GM23338 (cell line): ENCODE results near the gene VRK3. TPM values are rescaled to one million over a fixed set of nuclear protein-coding genes. Genes with fewer than 3 reads are reported as not detected.

ENCODE experiments used
- ATAC-seq: fragments of 200-7000 bp; cut with Tn5 transposase; 3 replicates; pipeline ENCODE4 v1.9.1; 2020
- DNase-seq: peaks from one replicate; pipeline ENCODE4 v3.0.0-alpha.2; 2015; ENCODE audit warnings: low spot score
- H2AFZ ChIP-seq: fragments of 200-600 bp; sonication (generic); 2 replicates; pipeline ENCODE4 v1.8.0; 2016; ENCODE audit warnings: antibody characterized with exemption, mild to moderate bottlenecking, moderate library complexity
- H3F3A ChIP-seq: fragments of 200-600 bp; sonication (generic); replicated peaks from 2 replicates; pipeline ENCODE4 v1.8.0; 2017; ENCODE audit warnings: antibody characterized with exemption, mixed run types, low read depth
- H3K27ac ChIP-seq: fragments of 200-600 bp; sonication (generic); 2 replicates; pipeline ENCODE4 v1.6.1; 2016; ENCODE audit warnings: low read depth
- H3K27me3 ChIP-seq: fragments of 200-600 bp; sonication (generic); 2 replicates; pipeline ENCODE4 v1.8.0; 2016; ENCODE audit warnings: mild to moderate bottlenecking, mixed run types, moderate library complexity; ENCODE audit not compliant: insufficient read depth
- H3K36me3 ChIP-seq: fragments of 200-600 bp; sonication (generic); 2 replicates; pipeline ENCODE4 v1.8.0; 2016; ENCODE audit warnings: mild to moderate bottlenecking; ENCODE audit not compliant: insufficient read depth
- H3K4me1 ChIP-seq: fragments of 200-600 bp; sonication (generic); 2 replicates; pipeline ENCODE4 v1.8.0; 2016; ENCODE audit warnings: mild to moderate bottlenecking, moderate library complexity; ENCODE audit not compliant: insufficient read depth
- H3K4me2 ChIP-seq: fragments of 200-600 bp; sonication (generic); 2 replicates; pipeline ENCODE4 v1.7.1; 2017; ENCODE audit warnings: mixed run types
- H3K4me3 ChIP-seq: fragments of 200-600 bp; sonication (generic); 2 replicates; pipeline ENCODE4 v1.6.1; 2016; ENCODE audit warnings: mixed run types
- H3K79me2 ChIP-seq: fragments of 200-600 bp; sonication (generic); replicated peaks from 2 replicates; pipeline ENCODE4 v1.8.0; 2017; ENCODE audit warnings: mild to moderate bottlenecking; ENCODE audit not compliant: insufficient read depth
- H3K9me2 ChIP-seq: fragments of 200-600 bp; sonication (generic); 2 replicates; pipeline ENCODE4 v1.8.0; 2017; ENCODE audit not compliant: insufficient read depth
- H4K20me1 ChIP-seq: fragments of 200-600 bp; sonication (generic); replicated peaks from 2 replicates; pipeline ENCODE4 v1.8.0; 2017; ENCODE audit warnings: mild to moderate bottlenecking; ENCODE audit not compliant: insufficient read depth
- H3K27ac Mint-ChIP-seq: 2 replicates; pipeline ENCODE4 v1.8.0; 2020; ENCODE audit warnings: inconsistent platforms, mild to moderate bottlenecking, moderate library complexity, mixed read lengths
- H3K27me3 Mint-ChIP-seq: 3 replicates; pipeline ENCODE4 v1.8.0; 2022; ENCODE audit warnings: low read depth, mild to moderate bottlenecking, moderate library complexity, mixed read lengths, inconsistent platforms; ENCODE audit not compliant: insufficient read depth, poor library complexity
- H3K36me3 Mint-ChIP-seq: 3 replicates; pipeline ENCODE4 v1.8.0; 2021; ENCODE audit warnings: low read depth, mild to moderate bottlenecking, inconsistent platforms, moderate library complexity, mixed read lengths
- H3K4me1 Mint-ChIP-seq: 3 replicates; pipeline ENCODE4 v1.8.0; 2020; ENCODE audit warnings: mild to moderate bottlenecking, inconsistent platforms, mixed read lengths
- H3K4me3 Mint-ChIP-seq: 3 replicates; pipeline ENCODE4 v1.8.0; 2021; ENCODE audit warnings: moderate library complexity, mild to moderate bottlenecking, inconsistent platforms, mixed read lengths
- H3K9me3 Mint-ChIP-seq: 3 replicates; pipeline ENCODE4 v1.8.0; 2020; ENCODE audit warnings: moderate library complexity, mild to moderate bottlenecking, inconsistent platforms, mixed read lengths
- CREB1 ChIP-seq: fragments of 250-450 bp; sonication (Bioruptor Pico); IDR thresholded peaks from 2 replicates; pipeline ENCODE4 v1.5.0; 2020; ENCODE audit warnings: low read depth, mild to moderate bottlenecking, moderate library complexity
- CTCF ChIP-seq, 2 experiments: fragments of 200-600 bp in 1 of 2; sonication (generic) in 1 of 2; conservative IDR thresholded peaks; 2 replicates each; pipeline versions ENCODE4 v1.5.1 to v1.6.1; 2016 to 2017; ENCODE audit warnings: antibody characterized with exemption in 2 of 2, low read depth in 2 of 2, mild to moderate bottlenecking in 2 of 2, moderate library complexity in 1 of 2
- ETS1 ChIP-seq: IDR thresholded peaks from 2 replicates; pipeline ENCODE4 v1.6.1; 2016; ENCODE audit warnings: antibody characterized with exemption
- EZH2 ChIP-seq: fragments of 200-600 bp; sonication (generic); IDR thresholded peaks from one replicate; pipeline ENCODE4 v1.8.0; 2017; ENCODE audit warnings: antibody characterized with exemption, mild to moderate bottlenecking, low read depth; ENCODE audit not compliant: unreplicated experiment
- EZH2phosphoT487 ChIP-seq: fragments of 200-600 bp; sonication (generic); IDR thresholded peaks from one replicate; pipeline ENCODE4 v1.8.1; 2018; ENCODE audit warnings: antibody characterized with exemption; ENCODE audit not compliant: unreplicated experiment
- JUNB ChIP-seq: IDR thresholded peaks from one replicate; pipeline ENCODE4 v1.6.1; 2016; ENCODE audit warnings: antibody characterized with exemption; ENCODE audit not compliant: unreplicated experiment
- NANOG ChIP-seq: IDR thresholded peaks from 2 replicates; pipeline ENCODE4 v1.6.1; 2016; ENCODE audit warnings: antibody characterized with exemption, borderline replicate concordance
- POLR2AphosphoS5 ChIP-seq: IDR thresholded peaks from 2 replicates; pipeline ENCODE4 v1.6.1; 2016; ENCODE audit warnings: antibody characterized with exemption, low read depth
- REST ChIP-seq: IDR thresholded peaks from one replicate; pipeline ENCODE4 v1.6.1; 2018; ENCODE audit warnings: antibody characterized with exemption; ENCODE audit not compliant: unreplicated experiment
- STAT1 ChIP-seq: IDR thresholded peaks from one replicate; pipeline ENCODE4 v1.6.1; 2016; ENCODE audit warnings: antibody characterized with exemption; ENCODE audit not compliant: unreplicated experiment
- ZNF114 ChIP-seq: fragments of 250-450 bp; sonication (Bioruptor Pico); IDR thresholded peaks from 2 replicates; pipeline ENCODE4 v1.5.0; 2020; ENCODE audit warnings: mild to moderate bottlenecking, moderate library complexity
- ZNF331 ChIP-seq: fragments of 250-450 bp; sonication (Bioruptor Pico); IDR thresholded peaks from 2 replicates; pipeline ENCODE4 v1.5.0; 2020; ENCODE audit warnings: low read depth, mild to moderate bottlenecking, moderate library complexity
- ZNF462 ChIP-seq: fragments of 250-450 bp; sonication (Bioruptor Pico); IDR thresholded peaks from 2 replicates; pipeline ENCODE4 v1.5.0; 2020; ENCODE audit warnings: mild to moderate bottlenecking, moderate library complexity
- polyA plus RNA-seq: library from polyadenylated mRNA; unstranded; fragments of >200 nt; fragmentation: Nextera tagmentation; extraction: Ambion mirVana; gene quantifications from 2 replicates; pipeline ENCODE4 v1.2.1, GENCODE V29; 2016
- total RNA-seq: library from RNA; depleted of rRNA; stranded (reverse); fragments of >200 nt; shearing (Covaris generic); gene quantifications from 2 replicates; pipeline ENCODE4 v1.2.3, GENCODE V29; 2014

VRK3 gene
- total and polyA plus RNA-seq, 2 experiments from 2014 or later = 17.4 to 29.1 TPM

- Mint-ChIP-seq H3K36me3 (no peaks in the 10 kb centered on the region; the same call in none of the 3 replicates), H3K9me3 (no peaks in the 10 kb centered on the region; the same call in 1 of the 3 replicates), H3K4me3 (no peak overlapping the region), H3K27ac (0 out of 2 replicates have a peak overlapping the region, but pooled peaks have one; percentile 16), H3K27me3 (peaks cover 3% of the 10 kb centered on the region), H3K4me1 (no peaks in the 10 kb centered on the region)
- no peak overlapping the region for H3K4me3 ChIP-seq
- H2AFZ ChIP-seq = no peak overlapping the region
- no peak overlapping the region for H3K4me2 ChIP-seq
- H4K20me1 ChIP-seq = no peaks in the 10 kb centered on the region
- no peaks in the 10 kb centered on the region for H3K36me3 ChIP-seq
- no peaks in the 10 kb centered on the region for H3K9me2 ChIP-seq
- no peaks in the 10 kb centered on the region for H3K4me1 ChIP-seq
- ATAC-seq (no peak), DNase-seq (no peak)
- H3F3A ChIP-seq = no peaks in the 10 kb centered on the region
- no peaks in the 10 kb centered on the region for H3K27me3 ChIP-seq
- no peaks in the 10 kb centered on the region for H3K79me2 ChIP-seq
- TF ChIP-seq ZNF462 (CRISPR knock-in tag) (no peak), CREB1 (CRISPR knock-in tag) (no peak), ZNF114 (CRISPR knock-in tag) (no peak), JUNB (no peak), NANOG (no peak), ZNF331 (CRISPR knock-in tag) (no peak), EZH2 (no peak), POLR2AphosphoS5 (no peak), REST (no peak), STAT1 (no peak), CTCF (conservative IDR thresholded peaks at IDR 0.05; ENCODE audit: low read depth in 2 of 2) (no peak), EZH2phosphoT487 (no peak), ETS1 (no peak)
- no peak overlapping the region for H3K27ac ChIP-seq
These were observed 43.3 kb downstream of the VRK3 start for GRCh38 chr19:49981603-49982593.
